ENCODE data around the gene SLC39A2. TPM values are rescaled to one million over a fixed set of nuclear protein-coding genes. Genes with fewer than 3 reads are reported as not detected.
A peak's percentile ranks its signal among the peaks of the same experiment; 100 is the strongest.

SLC39A2 gene
- total and polyA plus RNA-seq, 9 of the 15 experiments (the other 6 are each of a cell fraction or from before 2014, with no cell fraction given), result 0.06 to 0.09 TPM; not detected in 7

DNA sequence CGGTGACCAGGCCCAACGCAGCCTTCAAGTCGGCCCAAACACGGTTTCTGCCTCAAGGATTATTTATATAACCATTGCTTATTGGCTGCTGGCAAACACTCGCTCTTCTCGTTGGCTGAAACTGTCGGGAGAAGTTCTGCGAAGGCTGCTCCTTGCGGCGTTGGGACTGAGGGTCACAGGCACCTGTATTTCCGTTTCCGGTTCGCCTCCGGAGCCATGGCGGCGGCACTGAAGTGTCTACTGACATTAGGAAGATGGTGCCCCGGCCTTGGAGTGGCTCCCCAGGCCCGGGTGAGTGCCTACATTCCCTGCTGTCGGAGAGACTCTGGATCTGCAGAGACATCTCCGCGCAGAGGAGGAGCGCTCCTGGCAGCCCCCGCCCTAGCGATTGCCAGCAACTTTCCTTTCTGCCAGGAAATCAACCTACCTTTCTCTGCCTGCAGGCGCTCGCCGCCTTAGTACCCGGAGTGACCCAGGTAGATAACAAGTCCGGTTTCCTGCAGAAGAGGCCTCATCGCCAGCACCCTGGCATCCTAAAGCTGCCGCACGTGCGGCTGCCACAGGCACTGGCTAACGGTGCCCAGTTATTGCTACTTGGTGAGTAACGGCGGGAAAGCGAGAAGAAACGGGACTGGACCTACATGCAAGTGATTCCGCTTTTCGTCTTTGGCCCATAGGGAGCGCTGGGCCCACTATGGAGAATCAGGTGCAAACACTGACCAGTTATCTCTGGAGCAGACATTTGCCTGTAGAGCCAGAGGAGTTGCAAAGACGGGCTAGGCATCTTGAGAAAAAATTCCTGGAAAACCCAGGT lies 9.1 kb upstream of the SLC39A2 start, which contains the start of gene METTL17:
Gene METTL17 (plus strand): TSS at position 194 of the 814 bp plus-strand sequence. CDS start 23 bp downstream, at position 217.
- DNase-seq (ENCODE audit: extremely low read depth in 1 of 4, low spot score in 3 of 4), result peak; percentile 40 to 93 (median 64)
- Histone ChIP-seq H3K79me2 (ENCODE audit: control insufficient read depth, insufficient read depth, low read length) (peaks cover 23% of the 10 kb centered on the region), H3K27ac (ENCODE audit: extremely low read depth, low read depth, low read length) (peak within 1 kb of the TSS; percentile 79), H3K9me3 (replicated peaks; ENCODE audit: control insufficient read depth, insufficient read depth, low read depth, low read length) (no peaks in the 10 kb centered on the region), H3K9me1 (ENCODE audit: control insufficient read depth, insufficient read depth, low read length) (no peaks in the 10 kb centered on the region), H3K27me3 (ENCODE audit: control insufficient read depth in 2 of 2, insufficient read depth in 2 of 2, low read length in 2 of 2) (no peaks in the 10 kb centered on the region), H3K4me2 (ENCODE audit: insufficient read depth, low read length) (peak within 1 kb of the TSS; percentile 92), H2AFZ (ENCODE audit: low read depth, low read length) (peak within 1 kb of the TSS; percentile 91), H3K9ac (ENCODE audit: insufficient read depth in 1 of 2, low read depth in 2 of 2, low read length in 2 of 2) (peak within 1 kb of the TSS; percentile 70 to 94), H3K36me3 (ENCODE audit: control insufficient read depth, insufficient read depth, low read length) (peaks cover 33% of the 10 kb centered on the region), H4K20me1 (replicated peaks; ENCODE audit: control insufficient read depth, insufficient read depth, low read length) (no peaks in the 10 kb centered on the region), H3K4me3 (peak within 1 kb of the TSS; percentile 74), H3K4me1 (replicated peaks in 1 of 2; ENCODE audit: control insufficient read depth in 2 of 2, insufficient read depth in 2 of 2, low read length in 2 of 2) (peaks cover 7 to 10% of the 10 kb centered on the region in 2 experiments; a peak in 3 of 5 replicates)
- BruUV-seq (replicated peaks), result TSS peak; percentile 66
- ChIA-PET CTCF (ENCODE audit: low intra/inter-chr PET ratio) (no interaction called here), POLR2A (no interaction called here)
- in situ Hi-C loops (cut with MboI) (no loop called here), intact Hi-C loops (cut with micrococcal nuclease) (no loop called here)
- FAIRE-seq, result peak; percentile 94
- ATAC-seq, result peak; percentile 96
- WGBS (ENCODE audit: insufficient coverage, low coverage, missing lambda C conversion rate), result under 1% methylated on average over 31 of the region's 42 CpGs
- TF ChIP-seq GATAD2B (IDR thresholded peaks at IDR 0.05; ENCODE audit: borderline replicate concordance) (no peak), BACH1 (tag; IDR thresholded peaks at IDR 0.05) (no peak), PHF20 (IDR thresholded peaks at IDR 0.05; ENCODE audit: partially characterized antibody) (peak; percentile 68), ZNF75A (CRISPR knock-in tag; IDR thresholded peaks at IDR 0.05) (no peak), SIN3B (IDR thresholded peaks at IDR 0.05; ENCODE audit: low read depth) (peak; percentile 94), POLR2H (tag; IDR thresholded peaks at IDR 0.05; ENCODE audit: low read depth) (peak; percentile 58), YBX1 (IDR thresholded peaks at IDR 0.05) (no peak), MTA2 (IDR thresholded peaks at IDR 0.05; ENCODE audit: low read depth) (peak; percentile 58), KHSRP (IDR thresholded peaks at IDR 0.05) (no peak)
- TF ChIP-seq, protein P1, sequence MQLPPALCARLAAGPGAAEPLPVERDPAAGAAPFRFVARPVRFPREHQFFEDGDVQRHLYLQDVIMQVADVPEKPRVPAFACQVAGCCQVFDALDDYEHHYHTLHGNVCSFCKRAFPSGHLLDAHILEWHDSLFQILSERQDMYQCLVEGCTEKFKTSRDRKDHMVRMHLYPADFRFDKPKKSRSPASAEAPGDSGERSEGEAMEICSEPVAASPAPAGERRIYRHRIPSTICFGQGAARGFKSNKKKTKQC (CRISPR knock-in tag; IDR thresholded peaks at IDR 0.05), result no peak
- TF ChIP-seq, protein P2, sequence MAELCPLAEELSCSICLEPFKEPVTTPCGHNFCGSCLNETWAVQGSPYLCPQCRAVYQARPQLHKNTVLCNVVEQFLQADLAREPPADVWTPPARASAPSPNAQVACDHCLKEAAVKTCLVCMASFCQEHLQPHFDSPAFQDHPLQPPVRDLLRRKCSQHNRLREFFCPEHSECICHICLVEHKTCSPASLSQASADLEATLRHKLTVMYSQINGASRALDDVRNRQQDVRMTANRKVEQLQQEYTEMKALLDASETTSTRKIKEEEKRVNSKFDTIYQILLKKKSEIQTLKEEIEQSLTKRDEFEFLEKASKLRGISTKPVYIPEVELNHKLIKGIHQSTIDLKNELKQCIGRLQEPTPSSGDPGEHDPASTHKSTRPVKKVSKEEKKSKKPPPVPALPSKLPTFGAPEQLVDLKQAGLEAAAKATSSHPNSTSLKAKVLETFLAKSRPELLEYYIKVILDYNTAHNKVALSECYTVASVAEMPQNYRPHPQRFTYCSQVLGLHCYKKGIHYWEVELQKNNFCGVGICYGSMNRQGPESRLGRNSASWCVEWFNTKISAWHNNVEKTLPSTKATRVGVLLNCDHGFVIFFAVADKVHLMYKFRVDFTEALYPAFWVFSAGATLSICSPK (IDR thresholded peaks at IDR 0.05; ENCODE audit: borderline replicate concordance), result no peak
- TF ChIP-seq, protein P3, sequence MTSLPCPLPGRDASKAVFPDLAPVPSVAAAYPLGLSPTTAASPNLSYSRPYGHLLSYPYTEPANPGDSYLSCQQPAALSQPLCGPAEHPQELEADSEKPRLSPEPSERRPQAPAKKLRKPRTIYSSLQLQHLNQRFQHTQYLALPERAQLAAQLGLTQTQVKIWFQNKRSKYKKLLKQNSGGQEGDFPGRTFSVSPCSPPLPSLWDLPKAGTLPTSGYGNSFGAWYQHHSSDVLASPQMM (CRISPR knock-in tag; IDR thresholded peaks at IDR 0.05), result no peak
- TF ChIP-seq, protein P4, sequence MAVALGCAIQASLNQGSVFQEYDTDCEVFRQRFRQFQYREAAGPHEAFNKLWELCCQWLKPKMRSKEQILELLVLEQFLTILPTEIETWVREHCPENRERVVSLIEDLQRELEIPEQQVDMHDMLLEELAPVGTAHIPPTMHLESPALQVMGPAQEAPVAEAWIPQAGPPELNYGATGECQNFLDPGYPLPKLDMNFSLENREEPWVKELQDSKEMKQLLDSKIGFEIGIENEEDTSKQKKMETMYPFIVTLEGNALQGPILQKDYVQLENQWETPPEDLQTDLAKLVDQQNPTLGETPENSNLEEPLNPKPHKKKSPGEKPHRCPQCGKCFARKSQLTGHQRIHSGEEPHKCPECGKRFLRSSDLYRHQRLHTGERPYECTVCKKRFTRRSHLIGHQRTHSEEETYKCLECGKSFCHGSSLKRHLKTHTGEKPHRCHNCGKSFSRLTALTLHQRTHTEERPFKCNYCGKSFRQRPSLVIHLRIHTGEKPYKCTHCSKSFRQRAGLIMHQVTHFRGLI (CRISPR knock-in tag; IDR thresholded peaks at IDR 0.05), result no peak

Data from K562 (cell line).